K562 (cell line): ENCODE results near the gene HDLBP. TPM values are rescaled to one million over a fixed set of nuclear protein-coding genes. Genes with fewer than 3 reads are reported as not detected.

Experiments
- ATAC-seq: fragments of 200-7000 bp; cut with Tn5 transposase; 3 replicates; pipeline ENCODE4 v1.9.1; 2020; ENCODE audit warnings: moderate library complexity
- BruUV-seq: library from RNA; stranded (reverse); fragments of 400-500 nt; replicated peaks from 2 replicates; lab custom pipeline; 2021; lab: Mats Ljungman, UMichigan
- CTCF ChIA-PET: fragments of 300-600 bp; formaldehyde crosslinking; extraction: SDS; loops from one replicate; lab custom pipeline; 2021; ENCODE audit warnings: low intra/inter-chr PET ratio; lab: Yijun Ruan, JAX
- POLR2A ChIA-PET: fragments of 300-600, 350-650 bp; sonication (Branson Sonifier 250); formaldehyde crosslinking; extraction: SDS; loops from one replicate; lab custom pipeline; 2021; ENCODE audit warnings: antibody characterized with exemption, inconsistent platforms; lab: Yijun Ruan, JAX
- DNase-seq, 4 experiments: peaks; one replicate each; pipeline versions ENCODE4 v3.0.0 to v3.0.0-alpha.2; 2011 to 2018; ENCODE audit warnings: low spot score in 3 of 4, mixed read lengths in 3 of 4; ENCODE audit errors: extremely low read depth in 1 of 4
- FAIRE-seq: peaks from 2 replicates; lab custom pipeline; 2011; peaks lifted over from hg19 to GRCh38; lab: Jason Lieb, UNC
- H2AFZ ChIP-seq: 2 replicates; pipeline ENCODE4 v1.6.0; 2011; ENCODE audit warnings: low read depth, low read length, control low read depth, inconsistent platforms
- H3K27ac ChIP-seq: fragments of 200-600 bp; 3 replicates; pipeline ENCODE4 v1.8.0; 2011; ENCODE audit warnings: low read depth, mild to moderate bottlenecking, control low read depth, inconsistent platforms, low read length, moderate library complexity, mixed read lengths; ENCODE audit errors: extremely low read depth
- H3K27me3 ChIP-seq, 2 experiments: fragments of 300-600 bp in 1 of 2; 2 replicates in 1 of 2; 3 replicates in 1 of 2; pipeline versions ENCODE4 v1.6.0 to v1.8.0; 2011; ENCODE audit warnings: inconsistent platforms in 2 of 2, low read length in 2 of 2, mild to moderate bottlenecking in 1 of 2, mixed read lengths in 1 of 2, moderate library complexity in 1 of 2; ENCODE audit not compliant: control insufficient read depth in 2 of 2, insufficient read depth in 2 of 2
- H3K36me3 ChIP-seq: fragments of 300-600 bp; 3 replicates; pipeline ENCODE4 v1.8.0; 2011; ENCODE audit warnings: mild to moderate bottlenecking, low read length, inconsistent platforms; ENCODE audit not compliant: control insufficient read depth, insufficient read depth
- H3K4me1 ChIP-seq, 2 experiments: fragments of 200-600 bp in 1 of 2; replicated peaks in 1 of 2; 2 replicates in 1 of 2; 3 replicates in 1 of 2; pipeline versions ENCODE4 v1.5.1 to v1.8.0; 2011; ENCODE audit warnings: inconsistent platforms in 2 of 2, low read length in 2 of 2, mild to moderate bottlenecking in 1 of 2, mixed read lengths in 1 of 2, moderate library complexity in 1 of 2; ENCODE audit not compliant: control insufficient read depth in 2 of 2, insufficient read depth in 2 of 2
- H3K4me2 ChIP-seq: 2 replicates; pipeline ENCODE4 v1.6.1; 2011; ENCODE audit warnings: low read length, control low read depth, inconsistent platforms, mixed read lengths; ENCODE audit not compliant: insufficient read depth
- H3K4me3 ChIP-seq: fragments of 200-600 bp; sonication (generic), shearing (Covaris generic); 2 replicates; pipeline ENCODE4 v1.5.1; 2016; ENCODE audit warnings: control low read depth, inconsistent platforms
- H3K79me2 ChIP-seq: fragments of 200-600 bp; 3 replicates; pipeline ENCODE4 v1.8.0; 2011; ENCODE audit warnings: low read length, inconsistent platforms; ENCODE audit not compliant: control insufficient read depth, insufficient read depth
- H3K9ac ChIP-seq, 2 experiments: 2 replicates each; pipeline versions ENCODE4 v1.6.0 to v1.6.1; 2011; ENCODE audit warnings: low read depth in 2 of 2, low read length in 2 of 2, control low read depth in 1 of 2, inconsistent platforms in 1 of 2, mild to moderate bottlenecking in 1 of 2, mixed read lengths in 1 of 2; ENCODE audit not compliant: insufficient read depth in 1 of 2
- H3K9me1 ChIP-seq: one replicate; pipeline ENCODE4 v1.6.0; 2011; ENCODE audit warnings: inconsistent platforms, mild to moderate bottlenecking, low read length, moderate library complexity; ENCODE audit not compliant: control insufficient read depth, insufficient read depth
- H3K9me3 ChIP-seq: replicated peaks from 2 replicates; pipeline ENCODE4 v1.5.1; 2011; ENCODE audit warnings: low read depth, low read length, inconsistent platforms; ENCODE audit not compliant: control insufficient read depth, insufficient read depth
- H4K20me1 ChIP-seq: replicated peaks from 2 replicates; pipeline ENCODE4 v1.6.1; 2011; ENCODE audit warnings: low read length, inconsistent platforms, mixed read lengths; ENCODE audit not compliant: control insufficient read depth, insufficient read depth
- ESRRA ChIP-seq: fragments of 450-650 bp; IDR thresholded peaks from 2 replicates; pipeline ENCODE4 v1.6.1; 2014; ENCODE audit warnings: low read depth, mild to moderate bottlenecking, moderate library complexity, borderline replicate concordance
- MYC ChIP-seq, 2 experiments: fragments of 250-450 bp in 1 of 2; sonication (Bioruptor Pico) in 1 of 2; IDR thresholded peaks; 2 replicates each; pipeline versions ENCODE4 v1.5.1 to v1.6.1; 2012 to 2021; ENCODE audit warnings: low read depth in 2 of 2, borderline replicate concordance in 1 of 2, improper control_type of control experiment in 1 of 2, low read length in 1 of 2, mild to moderate bottlenecking in 1 of 2, moderate library complexity in 1 of 2
- PCBP2 ChIP-seq: fragments of 200-400 bp; formaldehyde crosslinking; IDR thresholded peaks from 2 replicates; pipeline ENCODE4 v1.6.1; 2018; ENCODE audit warnings: low read length, low read depth, mild to moderate bottlenecking, moderate library complexity; ENCODE audit not compliant: poor library complexity, severe bottlenecking
- ZNF444 ChIP-seq: fragments of 250-450 bp; sonication (Bioruptor Pico); IDR thresholded peaks from 2 replicates; pipeline ENCODE4 v1.4.0; 2020; ENCODE audit warnings: mild to moderate bottlenecking, moderate library complexity
- ZNF507 ChIP-seq: conservative IDR thresholded peaks from 2 replicates; pipeline ENCODE4 v1.6.1; 2017; ENCODE audit warnings: missing genetic modification characterization, missing compliant biosample characterization
- ZNF764 ChIP-seq: fragments of 250-450 bp; sonication (Bioruptor Pico); IDR thresholded peaks from 2 replicates; pipeline ENCODE4 v1.4.0; 2020; ENCODE audit warnings: low read depth, mild to moderate bottlenecking, moderate library complexity
- WGBS: fragments of 100-300 bp; shearing (Covaris generic); methylation state at CpG from one replicate; pipeline ENCODE4 v1.1.6; 2016; ENCODE audit warnings: low coverage, mixed read lengths; ENCODE audit not compliant: insufficient coverage; ENCODE audit errors: missing lambda C conversion rate; 5-methylcytosine and 5-hydroxymethylcytosine counted together
- in situ Hi-C: fragments of 300-500 bp; cut with MboI; formaldehyde crosslinking; loops from 4 replicates; pipeline ENCODE4 v1.15.0; 2018; ENCODE audit warnings: inconsistent platforms, mixed read lengths
- intact Hi-C: fragments of 100-400 bp; cut with micrococcal nuclease; formaldehyde crosslinking; loops from 2 replicates; pipeline ENCODE4 v1.14.2; 2022
- polyA plus RNA-seq, 8 experiments: library from polyadenylated mRNA; depleted of rRNA in 4 of 8; stranded (reverse) in 5 of 8; unstranded in 3 of 8; fragments of >200 nt; fragmentation: Nextera tagmentation in 2 of 8; fragmentation: Illumina TruSeq in 1 of 8; extraction: Ambion mirVana in 2 of 8; extraction: Trizol in 1 of 8; gene quantifications; 2 replicates each; pipeline versions ENCODE4 v1.2.1 to v1.2.3, GENCODE V29; 2011 to 2014; ENCODE audit warnings: inconsistent platforms in 1 of 8, missing spikeins in 1 of 8
- total RNA-seq, 7 experiments: library from RNA; depleted of rRNA in 6 of 7; stranded (reverse); fragments of >200 nt in 6 of 7; fragmentation: Illumina TruSeq in 2 of 7; extraction: Trizol in 2 of 7; gene quantifications; 2 replicates each; pipeline versions ENCODE4 v1.2.1 to v1.2.3, GENCODE V29; 2011 to 2021; ENCODE audit warnings: low replicate concordance in 1 of 7
- TF ChIP-seq, protein P1 (sequence below): fragments of 450-650 bp; IDR thresholded peaks from 2 replicates; pipeline ENCODE4 v1.6.1; 2016; ENCODE audit warnings: low read depth

The HDLBP gene
- total and polyA plus RNA-seq, 9 of the 15 experiments (the other 6 are each of a cell fraction or from before 2014, with no cell fraction given), result 24.4 to 378 (median 146) TPM

DNA sequence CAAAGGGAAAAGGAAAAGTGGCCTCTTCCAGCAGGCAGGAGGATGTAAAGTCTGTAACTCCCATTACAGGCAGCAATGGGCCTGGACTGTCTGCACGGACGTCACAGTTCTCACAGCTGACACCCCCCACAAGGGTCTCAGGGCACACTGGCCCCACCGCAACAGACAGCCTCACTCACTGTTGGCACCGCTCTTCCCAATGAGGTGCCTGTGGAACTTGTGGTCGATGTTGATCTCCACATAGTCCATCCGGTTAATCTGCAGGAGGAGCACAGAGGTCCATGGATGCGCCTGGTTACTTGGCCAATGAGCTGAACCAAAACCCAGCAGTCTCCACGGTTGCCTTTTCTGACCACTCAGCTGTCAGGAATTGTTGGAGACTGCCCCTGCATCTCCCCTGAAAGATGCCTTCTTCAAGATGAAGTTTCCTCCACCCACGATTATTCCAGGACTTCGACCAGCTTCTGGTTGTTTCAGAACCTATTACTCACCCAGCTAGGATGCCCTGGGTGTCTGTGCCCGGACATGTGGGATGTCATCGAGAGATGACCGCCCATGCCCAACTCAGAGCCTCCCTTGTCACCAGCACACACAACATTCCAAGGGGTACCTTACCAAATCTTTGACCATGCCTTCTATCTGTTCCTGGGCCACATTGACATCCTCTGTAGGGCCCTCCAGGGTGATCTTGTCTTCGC is 62.5 kb downstream of the HDLBP start (continued):
- TF ChIP-seq ESRRA (no peak), MYC (IDR thresholded peaks at IDR 0.05; ENCODE audit: low read depth, low read length) (no peak), MYC (CRISPR knock-in tag; IDR thresholded peaks at IDR 0.05; ENCODE audit: borderline replicate concordance, low read depth) (no peak), ZNF507 (tag) (no peak)

DNA sequence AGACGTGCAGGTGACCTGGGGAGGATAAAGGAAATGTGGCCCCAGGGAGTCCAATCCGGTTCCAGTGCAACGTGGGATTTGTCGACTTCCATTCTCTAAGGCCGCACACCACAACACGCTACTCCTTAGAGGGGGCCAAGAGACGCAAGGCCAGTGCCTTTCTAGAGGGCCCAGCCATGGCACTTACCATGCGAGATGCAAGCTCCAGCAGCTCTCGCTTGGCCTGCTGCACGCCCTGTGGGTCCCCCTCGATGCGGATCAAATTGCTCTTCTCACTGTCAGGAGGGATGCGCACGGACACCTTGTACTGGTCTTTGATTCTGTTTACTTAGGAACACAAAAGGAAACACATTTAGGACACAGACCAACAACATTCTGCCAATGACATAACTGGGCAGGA is 65.8 kb downstream of the HDLBP start:
- no peak overlapping the region for H3K27ac ChIP-seq
- TF ChIP-seq, protein P1, sequence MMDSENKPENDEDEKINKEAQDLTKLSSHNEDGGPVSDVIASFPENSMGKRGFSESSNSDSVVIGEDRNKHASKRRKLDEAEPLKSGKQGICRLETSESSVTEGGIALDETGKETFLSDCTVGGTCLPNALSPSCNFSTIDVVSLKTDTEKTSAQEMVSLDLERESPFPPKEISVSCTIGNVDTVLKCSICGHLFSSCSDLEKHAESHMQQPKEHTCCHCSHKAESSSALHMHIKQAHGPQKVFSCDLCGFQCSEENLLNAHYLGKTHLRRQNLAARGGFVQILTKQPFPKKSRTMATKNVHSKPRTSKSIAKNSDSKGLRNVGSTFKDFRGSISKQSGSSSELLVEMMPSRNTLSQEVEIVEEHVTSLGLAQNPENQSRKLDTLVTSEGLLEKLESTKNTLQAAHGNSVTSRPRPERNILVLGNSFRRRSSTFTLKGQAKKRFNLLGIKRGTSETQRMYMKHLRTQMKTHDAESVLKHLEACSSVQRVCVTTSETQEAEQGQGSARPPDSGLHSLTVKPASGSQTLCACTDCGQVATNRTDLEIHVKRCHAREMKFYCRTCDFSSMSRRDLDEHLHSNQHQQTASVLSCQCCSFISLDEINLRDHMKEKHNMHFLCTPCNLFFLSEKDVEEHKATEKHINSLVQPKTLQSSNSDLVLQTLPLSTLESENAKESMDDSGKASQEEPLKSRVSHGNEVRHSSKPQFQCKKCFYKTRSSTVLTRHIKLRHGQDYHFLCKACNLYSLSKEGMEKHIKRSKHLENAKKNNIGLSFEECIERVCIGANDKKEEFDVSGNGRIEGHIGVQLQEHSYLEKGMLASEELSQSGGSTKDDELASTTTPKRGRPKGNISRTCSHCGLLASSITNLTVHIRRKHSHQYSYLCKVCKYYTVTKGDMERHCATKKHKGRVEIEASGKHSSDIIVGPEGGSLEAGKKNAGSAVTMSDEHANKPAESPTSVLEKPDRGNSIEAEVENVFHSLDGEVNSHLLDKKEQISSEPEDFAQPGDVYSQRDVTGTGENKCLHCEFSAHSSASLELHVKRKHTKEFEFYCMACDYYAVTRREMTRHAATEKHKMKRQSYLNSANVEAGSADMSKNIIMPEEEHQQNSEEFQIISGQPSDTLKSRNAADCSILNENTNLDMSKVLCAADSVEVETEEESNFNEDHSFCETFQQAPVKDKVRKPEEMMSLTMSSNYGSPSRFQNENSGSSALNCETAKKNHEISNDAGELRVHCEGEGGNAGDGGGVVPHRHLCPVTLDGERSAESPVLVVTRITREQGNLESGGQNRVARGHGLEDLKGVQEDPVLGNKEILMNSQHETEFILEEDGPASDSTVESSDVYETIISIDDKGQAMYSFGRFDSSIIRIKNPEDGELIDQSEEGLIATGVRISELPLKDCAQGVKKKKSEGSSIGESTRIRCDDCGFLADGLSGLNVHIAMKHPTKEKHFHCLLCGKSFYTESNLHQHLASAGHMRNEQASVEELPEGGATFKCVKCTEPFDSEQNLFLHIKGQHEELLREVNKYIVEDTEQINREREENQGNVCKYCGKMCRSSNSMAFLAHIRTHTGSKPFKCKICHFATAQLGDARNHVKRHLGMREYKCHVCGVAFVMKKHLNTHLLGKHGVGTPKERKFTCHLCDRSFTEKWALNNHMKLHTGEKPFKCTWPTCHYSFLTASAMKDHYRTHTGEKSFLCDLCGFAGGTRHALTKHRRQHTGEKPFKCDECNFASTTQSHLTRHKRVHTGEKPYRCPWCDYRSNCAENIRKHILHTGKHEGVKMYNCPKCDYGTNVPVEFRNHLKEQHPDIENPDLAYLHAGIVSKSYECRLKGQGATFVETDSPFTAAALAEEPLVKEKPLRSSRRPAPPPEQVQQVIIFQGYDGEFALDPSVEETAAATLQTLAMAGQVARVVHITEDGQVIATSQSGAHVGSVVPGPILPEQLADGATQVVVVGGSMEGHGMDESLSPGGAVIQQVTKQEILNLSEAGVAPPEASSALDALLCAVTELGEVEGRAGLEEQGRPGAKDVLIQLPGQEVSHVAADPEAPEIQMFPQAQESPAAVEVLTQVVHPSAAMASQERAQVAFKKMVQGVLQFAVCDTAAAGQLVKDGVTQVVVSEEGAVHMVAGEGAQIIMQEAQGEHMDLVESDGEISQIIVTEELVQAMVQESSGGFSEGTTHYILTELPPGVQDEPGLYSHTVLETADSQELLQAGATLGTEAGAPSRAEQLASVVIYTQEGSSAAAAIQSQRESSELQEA, result no peak
- TF ChIP-seq ZNF444 (CRISPR knock-in tag), result no peak
- TF ChIP-seq PCBP2, result no peak
- no peak for TF ChIP-seq ZNF764 (CRISPR knock-in tag)

More for the DNA sequence above, 65.8 kb downstream of the HDLBP start:
- ChIA-PET CTCF (no interaction called here), POLR2A (interaction anchor here (0.8 kb wide), 1 partner anchor 20 kb away, joined by 3 read pairs; no protein-coding TSS in a partner anchor)
- in situ Hi-C loops (no loop called here), intact Hi-C loops (no loop called here)
- Histone ChIP-seq H3K79me2 (no peaks in the 10 kb centered on the region), H3K9me1 (no peaks in the 10 kb centered on the region), H2AFZ (no peak overlapping the region), H3K27me3 (no peaks in the 10 kb centered on the region), H3K9me3 (no peaks in the 10 kb centered on the region), H3K4me3 (no peak overlapping the region), H3K9ac (no peak overlapping the region), H3K36me3 (peaks cover 88% of the 10 kb centered on the region; the same call in 2 of the 3 replicates), H3K4me2 (no peak overlapping the region), H4K20me1 (no peaks in the 10 kb centered on the region), H3K4me1 (no peaks in the 10 kb centered on the region; a peak in 1 of 5 replicates)
- DNase-seq (no peak), ATAC-seq (no peak), FAIRE-seq (no peak)
- no TSS peak for BruUV-seq
- 91% methylated on average over 10 of the region's 14 CpGs for WGBS
